IPS-11a (cell line): ENCODE results near the gene OR11H7.
"Not testable (repeated sequence)": the region's sequence is repeated elsewhere in the genome, so short reads cannot be mapped to it uniquely, and the experiment has no call there.

Source experiments
- H3K4me3 ChIP-seq: one replicate; pipeline ENCODE4 v1.5.1; 2013; ENCODE audit warnings: low read depth, low read length, control low read depth

Gene OR11H7

GRCh38 chr14:20228681-20229080 lies at the start of gene OR11H7:
OR11H7 (plus strand) TSS chr14:20228981.
- no peak within 1 kb of the TSS for H3K4me3 ChIP-seq

GRCh38 chr14:20179218-20179617 lies 49.6 kb upstream of the OR11H7 start:
- no peak overlapping the region for H3K4me3 ChIP-seq

GRCh38 chr14:20179880-20180279 lies 48.9 kb upstream of the OR11H7 start:
- no peak overlapping the region for H3K4me3 ChIP-seq

GRCh38 chr14:20180486-20180885 lies 48.3 kb upstream of the OR11H7 start:
- no peak overlapping the region for H3K4me3 ChIP-seq

GRCh38 chr14:20184181-20184580 lies 44.6 kb upstream of the OR11H7 start:
- no peak overlapping the region for H3K4me3 ChIP-seq

- H3K4me3 ChIP-seq = no peak within 1 kb of the TSS
These were observed 38.2 kb upstream of the OR11H7 start, which contains the start of gene OR11G2 for GRCh38 chr14:20190596-20190995. OR11G2 (plus strand) TSS chr14:20190896; CDS start chr14:20197438, 6,542 bp downstream.

- H3K4me3 ChIP-seq = no peak overlapping the region
These were observed 37.4 kb upstream of the OR11H7 start for GRCh38 chr14:20191396-20191795.

- H3K4me3 ChIP-seq = no peak overlapping the region
These were observed 34.7 kb upstream of the OR11H7 start for GRCh38 chr14:20194101-20194500.

- H3K4me3 ChIP-seq = not testable (repeated sequence)
These were observed 33.6 kb upstream of the OR11H7 start for GRCh38 chr14:20195170-20195569.

- no peak overlapping the region for H3K4me3 ChIP-seq
These were observed 32.9 kb upstream of the OR11H7 start for GRCh38 chr14:20195911-20196310.

GRCh38 chr14:20197459-20197858 lies 31.3 kb upstream of the OR11H7 start:
- no peak overlapping the region for H3K4me3 ChIP-seq

- no peak overlapping the region for H3K4me3 ChIP-seq
These were observed 29.8 kb upstream of the OR11H7 start for GRCh38 chr14:20198991-20199390.

- no peak overlapping the region for H3K4me3 ChIP-seq
These were observed 24.1 kb upstream of the OR11H7 start for GRCh38 chr14:20204721-20205120.

GRCh38 chr14:20209595-20209994 lies 19.2 kb upstream of the OR11H7 start:
- H3K4me3 ChIP-seq = no peak overlapping the region

GRCh38 chr14:20212406-20212805 lies 16.4 kb upstream of the OR11H7 start:
- H3K4me3 ChIP-seq = not testable (repeated sequence)

- H3K4me3 ChIP-seq = no peak overlapping the region
These were observed 13.6 kb upstream of the OR11H7 start for GRCh38 chr14:20215196-20215595.

- no peak overlapping the region for H3K4me3 ChIP-seq
These were observed 9.7 kb upstream of the OR11H7 start for GRCh38 chr14:20219033-20219432.

- no peak within 1 kb of the TSS for H3K4me3 ChIP-seq
These were observed 5.4 kb upstream of the OR11H7 start, which contains the start of gene OR11H6 for GRCh38 chr14:20223410-20223809. OR11H6 (plus strand) TSS chr14:20223710; CDS start chr14:20223710, 0 bp downstream.

- H3K4me3 ChIP-seq = not testable (repeated sequence)
These were observed 6.6 kb downstream of the OR11H7 start for GRCh38 chr14:20235415-20235814.

- no peak overlapping the region for H3K4me3 ChIP-seq
These were observed 19.0 kb downstream of the OR11H7 start for GRCh38 chr14:20247646-20248246.

GRCh38 chr14:20262642-20263128 lies 33.9 kb downstream of the OR11H7 start:
- no peak overlapping the region for H3K4me3 ChIP-seq

GRCh38 chr14:20264361-20264760 lies 35.6 kb downstream of the OR11H7 start:
- not testable (repeated sequence) for H3K4me3 ChIP-seq

- no peak overlapping the region for H3K4me3 ChIP-seq
These were observed 45.3 kb downstream of the OR11H7 start for GRCh38 chr14:20274062-20274461.
